Muscle of leg (tissue), 11 donors: ENCODE data around the gene AFMID. TPM values are rescaled to one million over a fixed set of nuclear protein-coding genes. Genes with fewer than 3 reads are reported as not detected.

Experiments
- DNase-seq: peaks from one replicate; pipeline ENCODE4 v3.0.0; 2013
- H3K27ac ChIP-seq: one replicate; pipeline ENCODE4 v1.5.1; 2013; ENCODE audit warnings: mild to moderate bottlenecking, low read length, control low read depth
- H3K27me3 ChIP-seq: one replicate; pipeline ENCODE4 v1.6.1; 2013; ENCODE audit warnings: low read length; ENCODE audit not compliant: control insufficient read depth, insufficient read depth
- H3K36me3 ChIP-seq: one replicate; pipeline ENCODE4 v1.6.1; 2013; ENCODE audit warnings: low read length; ENCODE audit not compliant: control insufficient read depth, insufficient read depth
- H3K4me1 ChIP-seq: one replicate; pipeline ENCODE4 v1.6.1; 2013; ENCODE audit warnings: low read length; ENCODE audit not compliant: control insufficient read depth, insufficient read depth
- H3K4me3 ChIP-seq: one replicate; pipeline ENCODE4 v1.5.1; 2013; ENCODE audit warnings: low read length, control low read depth
- H3K9me3 ChIP-seq: replicated peaks from 2 replicates; pipeline ENCODE4 v1.6.1; 2013; ENCODE audit warnings: low read depth, low read length; ENCODE audit not compliant: control insufficient read depth
- WGBS: methylation state at CpG from one replicate; pipeline ENCODE4 v1.1.5; 2013; ENCODE audit warnings: missing lambda C conversion rate; ENCODE audit not compliant: insufficient coverage; 5-methylcytosine and 5-hydroxymethylcytosine counted together
- polyA plus RNA-seq, 8 donors: library from polyadenylated mRNA; unstranded; fragments of 120-200 nt; gene quantifications; one replicate each; pipeline versions ENCODE4 v1.2.1 to v1.2.3, GENCODE V29; 2013; ENCODE audit warnings: inconsistent platforms in 1 of 8, low replicate concordance in 1 of 8; ENCODE audit not compliant: insufficient read length in 8 of 8, insufficient read depth in 1 of 8
- total RNA-seq: library from RNA; stranded (reverse); fragments of 120-200 nt; gene quantifications from one replicate; pipeline ENCODE4 v1.2.4, GENCODE V29; 2013

AFMID gene
- total and polyA plus RNA-seq, 9 donors, result 25.8 to 43.3 (median 38.3) TPM

DNA sequence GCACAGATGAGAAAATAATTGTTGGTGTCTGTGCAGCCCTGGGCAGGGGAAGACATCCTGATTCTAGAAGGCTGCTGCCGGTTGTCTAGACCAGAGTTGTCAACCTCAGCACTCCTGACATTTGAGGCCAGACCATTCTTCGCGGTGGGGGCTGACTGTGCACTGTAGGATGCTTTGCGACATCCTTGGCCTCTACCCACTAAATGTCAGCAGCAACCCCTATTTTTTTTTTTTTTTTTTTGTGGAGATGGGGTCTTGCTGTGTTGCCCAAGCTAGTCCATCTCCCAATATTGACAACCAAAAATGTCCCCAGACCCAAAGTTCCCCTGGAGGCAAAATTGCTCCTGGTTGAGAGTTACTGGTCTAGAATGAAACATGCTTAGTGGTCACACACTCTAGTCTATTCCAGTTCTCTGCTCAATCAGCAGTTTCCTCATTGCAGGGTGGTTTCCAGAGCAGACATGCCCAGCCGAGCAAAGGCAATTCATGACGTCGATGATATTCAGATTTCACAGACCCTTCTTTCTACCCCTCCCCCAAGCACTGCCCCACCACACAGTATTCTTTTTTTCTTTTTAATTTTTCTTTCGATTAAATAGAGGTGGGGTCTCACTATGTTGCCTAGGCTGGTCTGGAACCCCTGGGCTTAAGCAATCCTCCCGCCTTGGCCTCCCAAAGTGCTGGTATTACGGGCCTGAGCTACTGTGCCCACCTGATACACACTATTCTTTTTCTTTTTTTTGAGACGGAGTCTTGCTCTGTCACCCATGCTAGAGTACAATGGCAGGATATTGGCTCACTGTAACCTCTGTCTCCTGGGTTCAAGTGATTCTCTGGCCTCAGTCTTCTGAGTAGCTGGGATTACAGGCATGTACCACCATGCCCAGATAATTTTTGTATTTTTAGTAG lies 32.0 kb upstream of the AFMID start:
- H3K4me1 ChIP-seq, result peaks cover 9% of the 10 kb centered on the region
- WGBS, result 77% methylated on average over 5 of the region's 11 CpGs
- no peak for DNase-seq

DNA sequence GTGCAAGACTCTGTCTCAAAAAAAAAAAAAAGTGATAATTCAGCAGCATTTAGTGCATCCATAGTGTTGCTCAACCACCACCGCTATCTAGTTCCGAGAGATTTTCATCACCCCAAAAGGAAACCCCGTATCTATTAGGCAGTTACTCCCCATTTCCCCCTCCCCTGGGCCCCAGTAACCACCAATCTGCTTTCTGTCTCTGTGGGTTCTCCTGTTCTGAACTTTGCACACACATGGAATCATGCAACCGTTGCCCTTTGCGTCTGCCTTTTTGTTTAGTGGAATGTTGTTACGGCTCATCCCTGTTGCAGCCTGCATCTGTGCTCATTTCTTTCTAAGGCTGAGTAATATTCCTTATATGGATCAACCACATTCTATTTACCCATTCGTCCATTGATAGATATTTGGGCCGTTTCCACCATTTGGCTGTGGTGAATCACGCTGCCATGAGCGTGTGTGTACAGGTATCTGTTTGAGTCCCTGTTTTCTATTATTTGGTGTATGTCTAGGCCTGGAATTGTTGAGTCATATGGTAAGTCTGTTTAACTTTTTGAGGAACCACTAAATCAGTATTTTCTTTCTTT lies 27.5 kb upstream of the AFMID start:
- no peak for DNase-seq
- no peaks in the 10 kb centered on the region for H3K4me1 ChIP-seq
- no peaks in the 10 kb centered on the region for H3K9me3 ChIP-seq
- 72% methylated on average over 3 of the region's 10 CpGs for WGBS
- H3K36me3 ChIP-seq, result no peaks in the 10 kb centered on the region
- no peak overlapping the region for H3K4me3 ChIP-seq
- H3K27ac ChIP-seq, result no peak overlapping the region
- H3K27me3 ChIP-seq, result no peaks in the 10 kb centered on the region

More for the DNA sequence above, 32.0 kb upstream of the AFMID start:
- Histone ChIP-seq H3K9me3 (no peaks in the 10 kb centered on the region), H3K36me3 (no peaks in the 10 kb centered on the region), H3K27me3 (no peaks in the 10 kb centered on the region), H3K4me3 (no peak overlapping the region), H3K27ac (no peak overlapping the region)

DNA sequence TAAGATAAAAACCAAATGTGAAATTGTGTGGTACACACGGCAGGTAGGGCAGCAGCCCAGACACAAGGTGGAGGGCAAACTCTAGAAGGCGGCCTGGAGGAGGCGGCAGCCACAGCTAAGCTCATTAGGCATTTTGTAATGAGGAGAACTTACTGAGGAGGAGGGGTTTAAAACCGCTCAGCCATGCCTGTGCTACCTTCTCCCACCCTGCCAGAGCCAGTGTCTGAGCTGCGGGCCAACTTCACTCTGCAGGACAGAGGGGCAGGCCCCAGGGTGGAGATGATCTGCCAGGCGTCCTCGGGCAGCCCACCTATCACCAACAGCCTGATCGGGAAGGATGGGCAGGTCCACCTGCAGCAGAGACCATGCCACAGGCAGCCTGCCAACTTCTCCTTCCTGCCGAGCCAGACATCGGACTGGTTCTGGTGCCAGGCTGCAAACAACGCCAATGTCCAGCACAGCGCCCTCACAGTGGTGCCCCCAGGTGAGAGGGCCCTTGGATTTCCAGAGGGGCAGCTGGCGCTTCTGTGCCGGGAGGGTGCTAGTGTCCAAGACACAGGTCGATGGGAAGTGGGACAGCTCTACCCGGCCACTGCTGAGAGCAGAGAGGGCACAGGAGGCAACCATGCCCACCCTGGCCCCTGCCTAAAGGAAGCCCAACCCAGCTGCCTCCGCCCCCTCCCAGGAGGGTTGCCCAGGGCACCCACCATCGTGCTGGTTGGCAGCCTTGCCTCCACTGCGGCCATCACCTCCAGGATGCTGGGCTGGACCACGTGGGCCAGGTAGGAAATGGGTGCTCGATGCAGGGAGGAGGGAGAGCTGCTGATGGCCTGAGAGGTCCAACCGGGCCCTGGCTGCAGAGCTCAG lies 23.0 kb upstream of the AFMID start:
- Histone ChIP-seq H3K27me3 (no peaks in the 10 kb centered on the region), H3K27ac (no peak overlapping the region), H3K4me1 (peaks cover 7% of the 10 kb centered on the region), H3K9me3 (no peaks in the 10 kb centered on the region), H3K4me3 (no peak overlapping the region), H3K36me3 (no peaks in the 10 kb centered on the region)
- DNase-seq, result no peak
- WGBS, result 80% methylated on average over 17 of the region's 22 CpGs

GRCh38 chr17:78164748-78165607 lies 22.2 kb upstream of the AFMID start:
- no peaks in the 10 kb centered on the region for H3K36me3 ChIP-seq
- WGBS, result 89% methylated on average over 13 of the region's 16 CpGs
- no peak for DNase-seq
- no peak overlapping the region for H3K4me3 ChIP-seq
- no peak overlapping the region for H3K27ac ChIP-seq
- H3K4me1 ChIP-seq, result peaks cover 15% of the 10 kb centered on the region
- no peaks in the 10 kb centered on the region for H3K27me3 ChIP-seq
- no peaks in the 10 kb centered on the region for H3K9me3 ChIP-seq

DNA sequence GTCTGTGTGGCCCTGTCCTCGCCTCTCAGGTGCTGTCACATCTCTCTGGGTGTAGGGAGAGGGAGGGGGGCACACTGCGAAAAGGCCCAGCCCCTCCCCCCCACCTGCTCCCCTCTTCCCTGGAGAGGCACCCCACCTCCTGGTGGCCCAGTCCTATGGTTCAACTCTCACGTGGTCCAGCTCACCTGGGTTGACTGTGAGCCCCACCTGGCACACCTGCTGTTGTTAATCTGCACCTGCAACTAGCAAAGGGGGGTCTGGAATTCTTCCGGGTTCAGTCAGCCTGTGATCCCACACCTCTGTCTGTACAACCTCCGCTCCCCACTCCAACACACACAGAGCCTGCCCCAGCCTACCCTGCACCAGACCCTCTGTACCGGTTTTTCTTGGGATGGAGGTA lies 20.7 kb upstream of the AFMID start:
- Histone ChIP-seq H3K4me3 (no peak overlapping the region), H3K27me3 (no peaks in the 10 kb centered on the region), H3K4me1 (peaks cover 27% of the 10 kb centered on the region), H3K9me3 (no peaks in the 10 kb centered on the region), H3K36me3 (peaks cover 4% of the 10 kb centered on the region), H3K27ac (no peak overlapping the region)
- WGBS, result 0% methylated on average over 1 of the region's 6 CpGs
- DNase-seq, result no peak

DNA sequence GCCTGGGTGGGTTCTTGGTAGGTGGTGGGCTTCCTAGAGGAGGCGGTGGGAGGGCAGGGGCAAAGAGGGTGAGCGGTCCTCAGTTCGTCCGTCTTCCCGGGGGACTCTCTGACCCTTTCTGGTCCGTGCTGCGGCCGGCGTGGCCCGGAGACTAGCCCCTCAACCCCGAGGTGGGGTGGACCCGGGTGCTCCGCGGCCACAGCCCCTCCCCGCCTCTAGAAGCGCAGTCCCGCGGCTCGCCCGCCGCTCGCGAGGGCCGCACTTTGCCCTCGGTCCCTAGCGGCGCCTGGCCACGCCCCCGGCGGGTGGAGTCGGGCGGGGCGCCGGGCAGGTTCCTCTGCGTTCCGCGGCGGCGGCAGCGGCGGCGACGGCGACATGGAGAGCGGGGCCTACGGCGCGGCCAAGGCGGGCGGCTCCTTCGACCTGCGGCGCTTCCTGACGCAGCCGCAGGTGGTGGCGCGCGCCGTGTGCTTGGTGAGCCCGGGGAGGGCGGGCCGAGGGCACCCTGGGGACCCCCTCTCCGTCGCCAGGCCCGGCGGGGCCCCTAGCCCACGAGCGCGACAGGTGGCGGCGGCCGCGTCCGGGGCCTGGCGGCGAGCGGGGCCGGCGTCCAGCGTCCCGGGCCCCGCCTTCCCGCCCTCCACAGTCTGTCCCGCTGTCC lies 18.8 kb upstream of the AFMID start, which contains the start of gene SYNGR2:
Gene SYNGR2 (plus strand): TSS at position 340 of the 661 bp plus-strand sequence. CDS start 36 bp downstream, at position 376.
- Histone ChIP-seq H3K36me3 (peaks cover 20% of the 10 kb centered on the region), H3K4me1 (peaks cover 46% of the 10 kb centered on the region), H3K4me3 (peak within 1 kb of the TSS; percentile 59), H3K27me3 (no peaks in the 10 kb centered on the region), H3K27ac (peak within 1 kb of the TSS; percentile 81), H3K9me3 (no peaks in the 10 kb centered on the region)
- under 1% methylated on average over 67 of the region's 84 CpGs for WGBS
- peak; percentile 80 for DNase-seq

- Histone ChIP-seq H3K36me3 (peaks cover 24% of the 10 kb centered on the region), H3K27ac (peak overlapping the region; percentile 81), H3K4me3 (peak overlapping the region; percentile 59), H3K4me1 (peaks cover 54% of the 10 kb centered on the region), H3K9me3 (no peaks in the 10 kb centered on the region), H3K27me3 (no peaks in the 10 kb centered on the region)
- WGBS, result 13% methylated on average over 14 of the region's 38 CpGs
- no peak for DNase-seq
These were observed 18.0 kb upstream of the AFMID start for GRCh38 chr17:78168903-78169793.

GRCh38 chr17:78170692-78171590 lies 16.2 kb upstream of the AFMID start:
- H3K4me1 ChIP-seq, result peaks cover 72% of the 10 kb centered on the region
- WGBS, result 78% methylated on average over 26 of the region's 31 CpGs
- H3K4me3 ChIP-seq, result no peak overlapping the region
- H3K9me3 ChIP-seq, result no peaks in the 10 kb centered on the region
- DNase-seq, result no peak
- peak overlapping the region; percentile 79 for H3K27ac ChIP-seq
- H3K36me3 ChIP-seq, result peaks cover 36% of the 10 kb centered on the region
- H3K27me3 ChIP-seq, result no peaks in the 10 kb centered on the region
